ENCODE data around the gene CHRM5. TPM values are rescaled to one million over a fixed set of nuclear protein-coding genes. Genes with fewer than 3 reads are reported as not detected.
"Not testable (repeated sequence)": the region's sequence is repeated elsewhere in the genome, so short reads cannot be mapped to it uniquely, and the experiment has no call there.

CHRM5 gene
- total RNA-seq, 1 experiment from 2014 or later: not detected

GRCh38 chr15:33995666-33996065 is 27.4 kb downstream of the CHRM5 start:
- POLR2A ChIA-PET; H3K9me3 ChIP-seq (ENCODE audit: control insufficient read depth, insufficient read depth, low read depth, low read length); intact Hi-C loops (cut with micrococcal nuclease; ENCODE audit: unreplicated experiment); BruUV-seq (replicated peaks); DNase-seq (ENCODE audit: low read depth, low spot score); in situ Hi-C loops (cut with HindIII; ENCODE audit: low pct_unique_long_range_greater_than_20kb, low sequenced_read_pairs); H3K4me1 ChIP-seq (ENCODE audit: control insufficient read depth, insufficient read depth, low read length); H3K27ac ChIP-seq (ENCODE audit: low read length); H3K36me3 ChIP-seq (ENCODE audit: control insufficient read depth, insufficient read depth, low read length); CTCF ChIA-PET; H3K4me3 ChIP-seq (ENCODE audit: low read depth in 2 of 2, low read length in 2 of 2); H3K27me3 ChIP-seq (ENCODE audit: control insufficient read depth, insufficient read depth, low read length); ATAC-seq: not testable (repeated sequence)

- no peaks in the 10 kb centered on the region for H3K27me3 ChIP-seq (ENCODE audit: control insufficient read depth, insufficient read depth, low read length)
- no peaks in the 10 kb centered on the region for H3K36me3 ChIP-seq (ENCODE audit: control insufficient read depth, insufficient read depth, low read length)
- no peak for ATAC-seq
- no TSS peak for BruUV-seq (replicated peaks)
- no peak overlapping the region for H3K4me3 ChIP-seq (ENCODE audit: low read depth in 2 of 2, low read length in 2 of 2)
- DNase-seq (ENCODE audit: low read depth, low spot score): no peak
- TF ChIP-seq SIN3A (IDR thresholded peaks at IDR 0.05; ENCODE audit: borderline replicate concordance, insufficient read depth, low read depth, low read length) (no peak), REST (IDR thresholded peaks at IDR 0.05; ENCODE audit: insufficient read depth in 1 of 2, low read depth in 2 of 2, low read length in 1 of 2) (no peak), TCF7L2 (IDR thresholded peaks at IDR 0.05; ENCODE audit: low read depth, low read length) (no peak), POLR2AphosphoS5 (IDR thresholded peaks at IDR 0.05; ENCODE audit: low read depth, low read length) (no peak), CTCF (IDR thresholded peaks at IDR 0.05) (no peak)
- POLR2A ChIA-PET: interaction anchor here (0.7 kb wide), 1 partner anchor 38 kb away, joined by 8 read pairs; the partner anchor contains the start of gene AVEN
- intact Hi-C loops (cut with micrococcal nuclease; ENCODE audit: unreplicated experiment): no loop called here
- in situ Hi-C loops (cut with HindIII; ENCODE audit: low pct_unique_long_range_greater_than_20kb, low sequenced_read_pairs): no loop called here
- H3K9me3 ChIP-seq (ENCODE audit: control insufficient read depth, insufficient read depth, low read depth, low read length): no peaks in the 10 kb centered on the region
- no peak overlapping the region for H3K27ac ChIP-seq (ENCODE audit: low read length)
- CTCF ChIA-PET: no interaction called here
- H3K4me1 ChIP-seq (ENCODE audit: control insufficient read depth, insufficient read depth, low read length): no peaks in the 10 kb centered on the region
Observed at GRCh38 chr15:34001536-34001935, 33.2 kb downstream of the CHRM5 start.

- DNase-seq (ENCODE audit: low read depth, low spot score) (no peak), ATAC-seq (no peak)
- H3K27me3 ChIP-seq (ENCODE audit: control insufficient read depth, insufficient read depth, low read length): no peaks in the 10 kb centered on the region
- no peak overlapping the region for H3K4me3 ChIP-seq (ENCODE audit: low read depth in 2 of 2, low read length in 2 of 2)
- intact Hi-C loops (cut with micrococcal nuclease; ENCODE audit: unreplicated experiment): no loop called here
- BruUV-seq (replicated peaks): no TSS peak
- CTCF ChIA-PET: no interaction called here
- in situ Hi-C loops (cut with HindIII; ENCODE audit: low pct_unique_long_range_greater_than_20kb, low sequenced_read_pairs): no loop called here
- H3K4me1 ChIP-seq (ENCODE audit: control insufficient read depth, insufficient read depth, low read length): no peaks in the 10 kb centered on the region
- no peak overlapping the region for H3K27ac ChIP-seq (ENCODE audit: low read length)
- no peaks in the 10 kb centered on the region for H3K9me3 ChIP-seq (ENCODE audit: control insufficient read depth, insufficient read depth, low read depth, low read length)
- POLR2A ChIA-PET: no interaction called here
- H3K36me3 ChIP-seq (ENCODE audit: control insufficient read depth, insufficient read depth, low read length): no peaks in the 10 kb centered on the region
- TF ChIP-seq REST (IDR thresholded peaks at IDR 0.05; ENCODE audit: insufficient read depth in 1 of 2, low read depth in 2 of 2, low read length in 1 of 2): no peak
- TF ChIP-seq POLR2AphosphoS5 (IDR thresholded peaks at IDR 0.05; ENCODE audit: low read depth, low read length): no peak
- no peak for TF ChIP-seq SIN3A (IDR thresholded peaks at IDR 0.05; ENCODE audit: borderline replicate concordance, insufficient read depth, low read depth, low read length)
- TF ChIP-seq TCF7L2 (IDR thresholded peaks at IDR 0.05; ENCODE audit: low read depth, low read length): no peak
- TF ChIP-seq CTCF (IDR thresholded peaks at IDR 0.05): no peak
Observed at GRCh38 chr15:34006381-34006780, 38.1 kb downstream of the CHRM5 start.
